Right renal cortex interstitium (tissue), 3 donors: ENCODE results near the gene ETV3. TPM values are rescaled to one million over a fixed set of nuclear protein-coding genes. Genes with fewer than 3 reads are reported as not detected.

Experiments
- DNase-seq, 3 donors: peaks; one replicate each; pipeline ENCODE4 v3.0.0-alpha.2; 2013; ENCODE audit warnings: low read depth in 3 of 3, low spot score in 2 of 3
- polyA plus RNA-seq, 3 donors: library from polyadenylated mRNA; unstranded; fragments of 120-200 nt; gene quantifications; one replicate each; pipeline ENCODE4 v1.2.1, GENCODE V29; 2013; ENCODE audit not compliant: insufficient read length in 3 of 3

Gene ETV3
- polyA plus RNA-seq, 3 donors = 27.9 to 29.2 (median 28.5) TPM

GRCh38 chr1:157162345-157162744 is 24.1 kb upstream of the ETV3 start:
- DNase-seq = no peak

- no peak for DNase-seq
These were observed 23.7 kb upstream of the ETV3 start for GRCh38 chr1:157161901-157162300.

- DNase-seq = no peak
These were observed 20.8 kb upstream of the ETV3 start for GRCh38 chr1:157158967-157159366.

- DNase-seq = no peak
These were observed 19.5 kb upstream of the ETV3 start for GRCh38 chr1:157157501-157158190.

GRCh38 chr1:157156058-157156541 is 17.9 kb upstream of the ETV3 start:
- peak in 1 of 3 donors; percentile 45 for DNase-seq

GRCh38 chr1:157155658-157156057 is 17.5 kb upstream of the ETV3 start:
- DNase-seq = no peak

GRCh38 chr1:157154940-157155514 is 16.8 kb upstream of the ETV3 start:
- no peak for DNase-seq

- no peak for DNase-seq
These were observed 16.1 kb upstream of the ETV3 start for GRCh38 chr1:157154291-157154690.

- DNase-seq = no peak
These were observed 15.6 kb upstream of the ETV3 start for GRCh38 chr1:157153746-157154145.

GRCh38 chr1:157152510-157152909 is 14.3 kb upstream of the ETV3 start:
- no peak for DNase-seq

- no peak for DNase-seq
These were observed 13.3 kb upstream of the ETV3 start for GRCh38 chr1:157151506-157151905.

- DNase-seq = no peak
These were observed 12.9 kb upstream of the ETV3 start for GRCh38 chr1:157151073-157151472.

GRCh38 chr1:157150631-157151030 is 12.4 kb upstream of the ETV3 start:
- DNase-seq = no peak

GRCh38 chr1:157147906-157148700 is 9.9 kb upstream of the ETV3 start:
- DNase-seq = no peak

GRCh38 chr1:157147037-157147436 is 8.8 kb upstream of the ETV3 start:
- DNase-seq = no peak

GRCh38 chr1:157146244-157146643 is 8.0 kb upstream of the ETV3 start:
- no peak for DNase-seq

GRCh38 chr1:157145076-157145475 is 6.9 kb upstream of the ETV3 start:
- no peak for DNase-seq

- no peak for DNase-seq
These were observed 6.3 kb upstream of the ETV3 start for GRCh38 chr1:157144509-157144908.

GRCh38 chr1:157142765-157143423 is 4.7 kb upstream of the ETV3 start:
- no peak for DNase-seq

GRCh38 chr1:157142201-157142600 is 4.0 kb upstream of the ETV3 start:
- DNase-seq = no peak

- no peak for DNase-seq
These were observed 3.1 kb upstream of the ETV3 start for GRCh38 chr1:157141212-157141855.
